NT2/D1 (cell line): ENCODE data around the gene TLL2.
A peak's percentile ranks its signal among the peaks of the same experiment; 100 is the strongest.

Experiments used
- DNase-seq: peaks from one replicate; pipeline ENCODE4 v3.0.0-alpha.2; 2011; ENCODE audit warnings: low read depth, low spot score
- H3K27me3 ChIP-seq: 2 replicates; pipeline ENCODE4 v1.6.0; 2011; ENCODE audit warnings: mild to moderate bottlenecking; ENCODE audit not compliant: insufficient read length, insufficient read depth
- H3K36me3 ChIP-seq: 2 replicates; pipeline ENCODE4 v1.6.1; 2011; ENCODE audit warnings: mild to moderate bottlenecking, low read length, mixed read lengths; ENCODE audit not compliant: insufficient read depth, insufficient read length
- H3K4me1 ChIP-seq: 2 replicates; pipeline ENCODE4 v1.5.1; 2011; ENCODE audit not compliant: insufficient read depth, insufficient read length
- H3K4me3 ChIP-seq: 2 replicates; pipeline ENCODE4 v1.5.1; 2011; ENCODE audit warnings: low read depth; ENCODE audit not compliant: insufficient read length
- H3K9ac ChIP-seq: 2 replicates; pipeline ENCODE4 v1.6.0; 2011; ENCODE audit warnings: low read depth; ENCODE audit not compliant: insufficient read length
- H3K9me3 ChIP-seq: 2 replicates; pipeline ENCODE4 v1.5.1; 2011; ENCODE audit warnings: mild to moderate bottlenecking, low read length; ENCODE audit not compliant: insufficient read depth
- SUZ12 ChIP-seq: IDR thresholded peaks from 2 replicates; pipeline ENCODE4 v1.6.1; 2011; ENCODE audit not compliant: insufficient read length, insufficient read depth; ENCODE audit errors: extremely low read depth
- YY1 ChIP-seq: IDR thresholded peaks from 2 replicates; pipeline ENCODE4 v1.6.1; 2011; ENCODE audit not compliant: insufficient read length, insufficient read depth
- ZNF274 ChIP-seq: IDR thresholded peaks from 2 replicates; pipeline ENCODE4 v1.6.1; 2011; ENCODE audit warnings: mild to moderate bottlenecking, low read depth, low read length

Gene TLL2

DNA sequence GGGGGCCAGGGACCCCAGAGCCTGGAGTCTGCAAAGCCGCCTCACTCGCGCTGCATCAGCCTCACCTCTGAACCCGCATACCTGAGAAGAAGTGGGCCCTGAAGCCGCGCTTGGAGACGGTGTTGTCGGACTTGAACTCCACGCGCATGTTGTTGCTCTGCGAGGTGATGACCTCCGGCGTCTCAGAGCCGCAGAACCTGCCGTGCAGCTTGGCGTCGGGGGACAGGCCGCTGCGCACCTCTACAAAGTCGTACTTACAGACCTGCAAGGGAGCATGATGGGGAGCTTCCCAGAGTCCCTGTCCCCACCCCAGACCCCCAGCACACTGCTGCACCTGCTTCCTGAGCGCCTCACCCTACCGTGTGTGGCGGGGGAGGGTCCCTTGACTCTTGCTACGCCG lies 129.2 kb downstream of the TLL2 start:
- H3K9ac ChIP-seq = no peak overlapping the region
- DNase-seq = no peak
- no peaks in the 10 kb centered on the region for H3K36me3 ChIP-seq
- no peak for TF ChIP-seq SUZ12
- no peak for TF ChIP-seq YY1
- TF ChIP-seq ZNF274 = no peak
- no peak overlapping the region for H3K4me3 ChIP-seq
- 0 out of 2 replicates have a peak, but pooled peaks cover 5% of the 10 kb centered on the region for H3K9me3 ChIP-seq
- no peaks in the 10 kb centered on the region for H3K27me3 ChIP-seq
- peaks cover 2% of the 10 kb centered on the region for H3K4me1 ChIP-seq

DNA sequence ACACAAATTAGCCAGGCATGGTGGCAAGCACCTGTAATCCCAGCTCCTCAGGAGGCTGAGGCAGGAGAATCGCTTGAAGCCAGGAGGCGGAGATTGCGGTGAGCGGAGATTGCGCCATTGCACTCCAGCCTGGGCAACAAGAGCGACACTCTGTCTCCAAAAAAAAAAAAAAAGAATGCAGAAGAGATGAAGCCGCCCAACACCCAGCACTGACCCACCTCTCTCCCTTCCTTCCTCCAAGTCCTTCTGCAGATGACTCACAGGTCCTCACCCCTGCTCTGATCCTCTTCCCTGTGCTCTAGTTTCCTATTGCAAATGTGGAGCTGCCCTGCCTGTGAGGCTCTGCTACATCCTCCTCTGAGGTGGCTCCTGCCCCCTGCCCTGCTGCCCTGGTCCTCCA lies 132.9 kb downstream of the TLL2 start:
- DNase-seq = no peak
- Histone ChIP-seq H3K9me3 (0 out of 2 replicates have a peak, but pooled peaks cover 5% of the 10 kb centered on the region), H3K4me1 (peaks cover 14% of the 10 kb centered on the region), H3K4me3 (no peak overlapping the region), H3K27me3 (no peaks in the 10 kb centered on the region), H3K9ac (no peak overlapping the region), H3K36me3 (no peaks in the 10 kb centered on the region)
- no peak for TF ChIP-seq YY1
- TF ChIP-seq ZNF274 = no peak

DNA sequence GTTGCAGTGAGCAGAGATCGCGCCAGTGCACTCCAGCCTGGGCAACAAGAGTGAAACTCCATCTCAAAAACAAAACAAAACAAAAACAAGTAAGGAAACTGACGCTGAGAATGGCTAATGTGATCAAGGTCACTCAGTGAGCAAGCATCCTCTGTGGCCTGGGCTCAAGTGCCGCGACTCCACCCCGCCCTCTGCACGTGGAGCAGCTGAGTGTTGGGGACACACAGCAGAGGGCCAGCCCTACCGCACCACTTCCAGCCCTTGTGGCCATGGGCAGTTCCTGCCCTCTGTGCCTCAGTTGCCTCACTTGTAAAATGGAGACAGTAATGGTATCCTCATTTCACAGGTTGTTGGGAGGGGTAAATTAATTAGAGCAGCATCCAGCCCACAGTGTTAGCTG lies 134.0 kb downstream of the TLL2 start:
- TF ChIP-seq YY1 (no peak), SUZ12 (no peak), ZNF274 (no peak)
- H3K36me3 ChIP-seq = no peaks in the 10 kb centered on the region
- peaks cover 14% of the 10 kb centered on the region for H3K4me1 ChIP-seq
- DNase-seq = no peak
- no peak overlapping the region for H3K4me3 ChIP-seq
- H3K9ac ChIP-seq = no peak overlapping the region
- H3K27me3 ChIP-seq = no peaks in the 10 kb centered on the region
- H3K9me3 ChIP-seq = no peaks in the 10 kb centered on the region

DNA sequence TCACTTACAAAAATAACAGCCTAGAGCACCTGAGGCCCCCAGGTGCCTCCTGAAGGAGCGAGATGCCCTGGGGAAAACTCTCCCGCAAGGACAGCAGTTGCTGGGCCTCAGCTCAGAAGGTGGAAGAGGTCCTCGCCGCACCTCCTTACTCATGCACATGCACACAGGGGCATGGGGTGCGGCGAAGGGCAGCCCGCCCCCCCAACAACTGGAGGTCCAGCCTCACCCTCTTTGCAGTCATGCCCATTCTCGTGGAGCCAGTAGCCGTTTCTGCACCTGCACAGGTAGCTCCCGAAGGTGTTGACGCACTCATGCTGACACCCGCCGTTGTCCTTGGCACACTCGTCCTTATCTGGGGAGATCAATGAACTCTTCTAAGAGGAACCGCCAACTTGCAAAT lies 135.0 kb downstream of the TLL2 start:
- no peaks in the 10 kb centered on the region for H3K27me3 ChIP-seq
- H3K9me3 ChIP-seq = no peaks in the 10 kb centered on the region
- H3K9ac ChIP-seq = no peak overlapping the region
- no peak for DNase-seq
- TF ChIP-seq SUZ12 = no peak
- TF ChIP-seq ZNF274 = no peak
- TF ChIP-seq YY1 = no peak
- no peaks in the 10 kb centered on the region for H3K36me3 ChIP-seq
- H3K4me3 ChIP-seq = no peak overlapping the region
- H3K4me1 ChIP-seq = peaks cover 14% of the 10 kb centered on the region

DNA sequence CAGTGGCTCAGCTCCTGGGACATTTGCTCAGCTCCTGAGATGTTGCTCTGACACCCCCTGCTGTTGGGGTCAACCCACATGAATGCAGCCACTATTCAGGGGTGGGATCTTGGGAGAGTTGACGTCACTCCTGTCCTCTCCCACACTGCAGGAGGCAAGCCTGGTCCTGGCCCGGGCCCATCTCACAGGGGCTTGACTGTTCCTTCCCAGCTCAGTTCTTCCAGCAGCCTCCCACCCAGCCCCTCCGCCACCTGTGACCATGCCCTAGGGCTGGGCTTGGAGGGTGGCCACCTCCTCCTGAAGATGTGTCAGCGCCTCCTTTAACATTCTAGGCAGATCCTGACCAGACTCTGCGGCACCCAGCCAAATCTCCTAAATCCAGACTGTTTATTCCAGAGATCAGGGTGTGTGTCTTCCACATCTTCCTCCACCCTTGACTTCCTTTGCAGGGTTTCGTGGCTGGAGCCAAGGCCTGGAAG lies 135.9 kb downstream of the TLL2 start:
- no peak overlapping the region for H3K4me3 ChIP-seq
- H3K9me3 ChIP-seq = no peaks in the 10 kb centered on the region
- TF ChIP-seq ZNF274 (no peak), YY1 (no peak)
- DNase-seq = no peak
- H3K4me1 ChIP-seq = peaks cover 14% of the 10 kb centered on the region
- no peaks in the 10 kb centered on the region for H3K27me3 ChIP-seq
- H3K36me3 ChIP-seq = no peaks in the 10 kb centered on the region
- H3K9ac ChIP-seq = no peak overlapping the region

DNA sequence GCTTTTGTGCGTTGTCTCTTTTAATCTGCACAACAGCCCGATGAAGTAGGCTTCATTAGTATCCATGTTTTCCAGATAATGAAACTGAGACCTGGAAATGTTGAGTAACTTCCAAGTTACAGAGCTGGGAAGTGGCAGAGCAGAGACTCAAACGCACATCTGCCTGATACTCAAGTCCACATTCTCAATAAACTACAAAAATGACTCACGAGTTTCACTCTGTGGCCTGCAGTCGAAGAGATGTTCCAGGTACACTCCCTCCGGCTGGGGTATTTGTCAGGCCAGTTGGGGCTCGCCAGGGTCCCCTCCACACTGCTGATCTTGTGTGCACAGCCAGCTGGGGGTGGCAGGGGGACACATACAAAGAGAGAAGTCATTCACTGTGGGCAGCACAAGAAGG lies 137.2 kb downstream of the TLL2 start:
- H3K36me3 ChIP-seq = no peaks in the 10 kb centered on the region
- no peaks in the 10 kb centered on the region for H3K27me3 ChIP-seq
- peaks cover 14% of the 10 kb centered on the region for H3K4me1 ChIP-seq
- no peak overlapping the region for H3K4me3 ChIP-seq
- H3K9ac ChIP-seq = no peak overlapping the region
- DNase-seq = no peak
- no peak for TF ChIP-seq ZNF274
- no peak for TF ChIP-seq YY1
- no peak for TF ChIP-seq SUZ12
- H3K9me3 ChIP-seq = no peaks in the 10 kb centered on the region

DNA sequence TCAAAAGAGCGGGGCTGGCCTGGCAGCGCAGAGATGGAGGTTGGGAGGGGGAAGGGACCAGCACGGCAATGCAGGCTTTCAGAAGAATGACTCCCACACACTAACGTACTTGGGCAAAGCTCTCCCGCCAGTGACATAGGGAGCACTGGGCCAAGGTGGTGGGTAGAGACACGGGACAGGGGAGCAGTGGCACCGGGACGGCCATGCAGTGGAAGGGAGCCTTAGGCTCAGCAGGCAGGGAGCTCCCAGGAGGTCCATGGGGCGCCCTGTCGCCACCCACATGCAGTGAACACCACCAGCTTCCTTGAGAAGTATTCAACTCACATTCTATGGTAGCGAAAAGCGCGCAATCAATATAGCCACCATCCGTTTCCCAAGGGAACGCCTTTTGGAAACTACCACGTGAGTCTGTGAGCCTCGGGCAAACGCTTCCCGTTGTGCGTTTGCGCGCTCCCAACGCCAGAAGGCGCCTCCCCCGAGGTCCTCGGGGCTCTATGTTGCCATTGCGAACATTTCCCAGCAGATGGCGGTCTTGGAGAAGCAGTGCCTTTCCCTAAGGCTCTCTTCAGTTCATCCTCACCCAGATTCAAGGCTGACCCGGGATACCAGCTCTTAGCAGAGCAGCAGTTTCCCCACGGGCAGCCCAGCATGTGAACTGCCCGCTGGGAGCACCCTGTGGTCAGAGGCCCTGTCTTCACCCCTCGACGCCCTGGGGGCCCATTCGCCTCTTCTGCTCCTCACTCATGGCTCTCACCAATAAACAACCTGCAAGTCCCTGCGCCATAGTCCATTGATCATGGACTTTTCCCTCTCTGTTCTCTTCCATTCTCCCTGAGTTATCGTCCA lies 138.5 kb downstream of the TLL2 start:
- Histone ChIP-seq H3K9ac (no peak overlapping the region), H3K4me3 (no peak overlapping the region), H3K9me3 (no peaks in the 10 kb centered on the region; the same call in 1 of the 2 replicates), H3K4me1 (peaks cover 14% of the 10 kb centered on the region), H3K27me3 (no peaks in the 10 kb centered on the region), H3K36me3 (no peaks in the 10 kb centered on the region)
- no peak for TF ChIP-seq YY1
- TF ChIP-seq ZNF274 = no peak
- no peak for TF ChIP-seq SUZ12
- peak; percentile 81 for DNase-seq
